NCI-H345 treated with DMSO at 0.1 percent for 48 hours (cell line): ENCODE measurements around the gene FUT4.
"Not testable (repeated sequence)": the region's sequence is repeated elsewhere in the genome, so short reads cannot be mapped to it uniquely, and the experiment has no call there.

ENCODE experiments used
- DNase-seq: peaks from one replicate; lab custom pipeline; 2025; ENCODE audit not compliant: unreplicated experiment; lab: John Stamatoyannopoulos, UW

The FUT4 gene

DNA sequence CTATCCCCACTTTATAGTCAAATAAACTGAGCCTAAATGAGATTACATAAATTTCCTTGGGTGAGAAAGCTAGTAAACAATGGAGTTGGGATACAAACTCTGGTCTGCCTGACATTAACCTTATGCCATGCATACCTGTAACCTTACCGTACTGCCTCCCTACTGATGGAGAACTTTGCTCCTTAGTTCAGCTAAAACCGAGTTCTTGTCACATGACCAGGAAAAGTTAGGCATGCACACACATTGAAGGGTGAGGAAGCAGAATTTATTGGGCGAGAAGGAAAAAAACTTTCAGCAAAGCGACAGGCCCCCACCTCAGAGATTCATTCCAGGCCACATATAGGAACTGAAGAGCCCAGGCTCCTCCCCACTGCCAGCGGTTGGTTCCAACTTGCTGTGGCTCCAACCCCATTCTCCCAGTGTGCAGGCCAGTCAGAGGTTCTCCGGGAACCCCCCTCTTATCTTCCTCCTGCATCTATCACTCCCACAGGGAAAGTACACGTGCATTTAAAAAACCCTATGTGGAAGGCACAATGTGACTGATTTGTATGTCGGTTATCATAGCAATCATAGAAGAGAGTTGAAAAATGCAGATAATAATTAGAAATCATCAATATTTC is 20.2 kb downstream of the FUT4 start:
- DNase-seq = no peak

DNA sequence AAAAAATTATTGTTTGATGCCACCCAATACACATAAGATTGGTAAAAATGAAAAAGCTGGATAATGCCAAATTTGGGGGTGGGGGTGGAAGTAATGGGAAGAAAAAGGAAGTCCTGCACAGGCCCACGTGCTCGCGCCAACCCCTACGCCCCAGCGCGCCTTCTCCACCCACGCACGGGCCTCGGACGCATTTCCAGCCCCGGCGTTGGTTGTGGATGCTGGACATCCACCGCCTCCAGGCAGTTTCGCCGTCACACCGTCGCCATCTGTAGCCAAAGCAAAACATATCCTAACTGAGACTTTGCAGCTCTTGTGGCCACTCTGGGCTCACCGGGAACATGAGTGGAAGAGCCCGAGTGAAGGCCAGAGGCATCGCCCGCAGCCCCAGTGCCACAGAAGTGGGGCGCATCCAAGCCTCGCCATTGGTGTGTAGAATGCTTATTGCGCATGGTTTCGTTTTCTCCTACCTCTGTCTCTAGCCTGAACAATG is 23.5 kb downstream of the FUT4 start, which contains the start of gene PIWIL4:
Gene PIWIL4 (plus strand): TSS at position 188 of the 490 bp plus-strand sequence. CDS start 151 bp downstream, at position 339.
- no peak for DNase-seq

DNA sequence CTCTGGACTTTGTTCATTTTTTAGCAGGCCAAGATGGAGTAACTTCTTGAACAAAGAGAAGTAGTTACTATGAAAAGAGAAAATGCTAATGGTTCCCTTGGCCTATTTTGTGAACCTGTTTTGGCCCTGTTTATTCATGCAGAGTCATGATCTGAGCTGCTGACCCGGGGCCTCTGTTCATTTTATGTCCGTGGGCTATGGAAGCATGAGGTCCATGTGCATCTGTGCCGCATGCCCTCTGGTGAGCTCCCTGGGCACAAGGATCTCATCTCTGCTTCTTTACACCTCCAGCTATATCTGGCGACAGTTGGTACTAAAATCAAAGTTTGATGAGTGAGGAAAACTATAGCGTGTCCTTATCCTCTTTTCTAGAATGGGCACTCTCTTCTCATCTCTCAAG is 24.5 kb downstream of the FUT4 start:
- no peak for DNase-seq

DNA sequence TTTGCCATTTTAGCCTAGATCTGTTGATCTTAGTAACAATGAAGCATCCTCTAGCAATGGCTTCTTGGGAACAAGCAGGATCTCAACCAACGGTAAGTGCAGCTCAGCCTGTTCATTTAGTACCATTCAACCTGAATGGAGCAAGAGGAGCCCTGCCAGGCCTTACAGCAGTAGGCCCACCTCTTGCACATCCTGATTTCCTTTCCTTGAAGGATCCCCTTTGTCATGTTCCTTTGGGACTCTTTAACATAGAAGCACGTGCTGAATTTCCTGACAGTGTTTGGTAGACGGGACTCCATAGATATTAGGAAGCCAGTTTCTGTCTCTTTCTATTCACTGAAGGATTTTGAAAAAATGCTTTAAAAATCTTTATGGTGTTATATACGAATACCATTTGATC is 25.0 kb downstream of the FUT4 start:
- no peak for DNase-seq

DNA sequence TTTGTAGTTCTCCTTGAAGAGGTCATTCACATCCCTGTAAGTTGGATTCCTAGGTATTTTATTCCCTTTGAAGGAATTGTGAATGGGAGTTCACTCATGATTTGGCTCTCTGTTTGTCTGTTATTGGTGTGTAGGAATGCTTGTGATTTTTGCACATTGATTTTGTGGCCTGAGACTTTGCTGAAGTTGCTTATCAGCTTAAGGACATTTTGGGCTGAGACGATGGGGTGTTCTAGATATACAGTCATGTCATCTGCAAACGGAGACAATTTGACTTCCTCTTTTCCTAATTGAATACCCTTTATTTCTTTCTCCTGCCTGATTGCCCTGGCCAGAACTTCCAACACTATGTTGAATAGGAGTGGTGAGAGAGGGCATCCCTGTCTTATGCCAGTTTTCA is 29.3 kb downstream of the FUT4 start:
- not testable (repeated sequence) for DNase-seq

DNA sequence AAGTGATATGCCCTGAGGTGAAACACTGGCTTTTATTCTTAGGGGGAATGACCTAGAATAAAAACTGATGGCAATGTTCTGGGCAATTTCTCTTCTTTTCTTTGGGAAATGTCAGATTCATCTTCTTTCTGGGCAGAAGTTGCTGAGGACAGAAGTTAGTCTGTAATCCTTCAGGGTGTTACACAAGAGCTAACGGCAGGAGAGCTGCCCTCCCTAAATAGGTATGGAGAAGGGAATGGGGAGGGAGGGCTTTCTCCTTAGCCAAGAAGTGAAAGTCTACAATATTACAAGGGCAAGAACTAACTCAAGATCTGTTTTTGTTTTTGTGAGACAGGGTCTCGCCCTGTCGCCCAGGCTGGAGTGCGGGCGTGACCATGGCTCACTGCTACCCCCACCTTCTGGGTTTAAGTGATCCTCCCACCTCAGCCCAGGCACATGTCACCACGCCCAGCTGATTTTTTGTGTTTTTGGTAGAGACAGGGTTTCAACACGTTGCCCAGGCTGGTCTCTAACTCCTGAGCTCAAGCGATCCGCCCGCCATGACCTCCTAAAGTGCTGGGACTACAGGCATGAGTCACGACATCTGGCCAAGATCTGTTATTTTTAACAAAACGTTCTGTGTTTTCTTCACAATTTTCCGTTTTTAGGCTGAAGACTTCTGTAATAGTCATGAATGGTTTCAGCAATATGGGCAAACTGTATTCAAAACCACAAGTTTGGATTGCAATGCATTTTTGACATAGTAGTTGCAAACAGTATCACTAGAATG is 30.7 kb downstream of the FUT4 start:
- DNase-seq = no peak

DNA sequence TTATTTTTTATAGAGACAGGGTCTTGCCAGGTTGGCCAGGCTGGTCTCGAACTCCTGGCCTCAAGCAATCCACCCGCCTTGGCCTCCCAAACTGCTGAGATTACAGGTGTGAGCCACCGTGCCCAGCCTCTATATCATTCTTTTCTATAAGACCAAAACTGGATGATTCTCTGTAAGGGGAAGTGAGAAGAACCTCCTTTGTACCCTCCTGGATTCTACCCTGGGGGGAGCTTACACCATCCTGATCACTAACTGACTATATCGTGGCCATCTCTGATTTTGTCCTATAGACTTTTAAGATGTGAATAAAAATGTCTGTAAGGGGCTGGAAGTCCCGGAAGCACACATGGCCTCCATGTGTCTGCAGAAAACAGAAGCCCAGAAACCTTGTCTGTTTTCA is 32.6 kb downstream of the FUT4 start:
- no peak for DNase-seq

DNA sequence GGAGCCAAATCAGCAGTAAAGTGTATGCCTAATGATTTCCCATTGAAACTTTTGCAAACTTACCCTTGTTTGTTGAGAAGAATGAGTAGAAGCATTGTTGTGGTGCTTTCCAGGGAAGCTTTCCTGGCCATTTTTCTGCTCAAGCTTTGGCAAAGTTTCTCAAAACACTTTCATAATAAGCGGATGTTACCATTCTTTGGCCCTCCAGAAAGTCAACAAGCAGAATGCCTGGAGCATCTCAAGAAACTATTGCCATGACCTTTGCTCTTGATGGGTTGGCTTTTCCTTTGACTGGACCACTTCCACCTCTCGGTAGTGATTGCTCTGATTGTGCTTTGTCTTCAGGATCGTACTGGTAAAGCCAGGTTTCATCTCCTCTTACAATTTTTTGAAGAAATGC is 34.1 kb downstream of the FUT4 start:
- DNase-seq = no peak

DNA sequence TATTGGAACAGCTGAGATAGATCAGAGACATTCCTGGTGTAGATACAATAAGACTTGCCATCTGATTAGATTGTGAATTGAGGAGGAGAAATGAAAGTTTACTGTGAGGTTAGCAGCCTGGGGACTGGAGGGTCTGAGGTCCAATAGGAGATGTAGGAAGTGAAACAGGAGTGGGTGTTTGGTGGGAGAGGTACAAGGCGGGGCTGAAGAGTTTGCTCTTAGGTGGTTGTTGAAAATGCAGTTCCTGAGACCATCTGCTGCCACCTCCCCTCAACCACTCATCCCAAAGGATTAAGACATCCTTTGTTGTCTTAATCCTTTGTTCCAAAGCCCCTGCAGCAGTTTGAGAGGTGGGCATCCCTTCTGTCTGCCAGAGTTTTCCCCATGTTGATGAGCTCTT is 38.2 kb downstream of the FUT4 start:
- no peak for DNase-seq

DNA sequence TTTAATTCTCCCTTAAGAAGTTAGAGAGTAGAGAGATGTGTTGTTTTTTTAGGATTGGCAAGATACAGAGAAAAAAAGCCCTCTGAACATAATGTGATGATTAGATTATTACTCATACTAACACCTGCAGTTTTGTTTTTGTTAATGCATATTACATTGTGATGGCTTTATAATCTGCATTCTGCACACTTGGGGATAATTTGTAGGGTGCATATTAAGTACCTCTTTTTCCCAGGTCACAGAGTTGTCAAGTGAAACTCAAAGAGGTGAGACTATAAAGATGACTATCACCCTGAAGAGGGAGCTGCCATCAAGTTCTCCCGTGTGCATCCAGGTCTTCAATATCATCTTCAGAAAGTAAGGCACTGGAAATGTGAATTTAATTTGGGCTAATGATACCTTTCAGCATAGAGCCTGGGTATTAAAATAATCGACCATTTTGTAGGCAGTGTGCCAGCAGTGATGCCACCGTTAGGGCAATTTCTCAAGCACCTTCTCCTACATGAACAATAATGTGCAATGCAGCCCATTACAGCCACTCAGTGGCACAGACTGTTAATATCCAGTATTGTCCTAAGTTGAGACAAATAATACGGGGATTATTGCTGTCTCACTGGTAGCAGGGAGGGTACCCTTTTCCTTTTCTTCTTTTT is 39.6 kb downstream of the FUT4 start:
- no peak for DNase-seq

DNA sequence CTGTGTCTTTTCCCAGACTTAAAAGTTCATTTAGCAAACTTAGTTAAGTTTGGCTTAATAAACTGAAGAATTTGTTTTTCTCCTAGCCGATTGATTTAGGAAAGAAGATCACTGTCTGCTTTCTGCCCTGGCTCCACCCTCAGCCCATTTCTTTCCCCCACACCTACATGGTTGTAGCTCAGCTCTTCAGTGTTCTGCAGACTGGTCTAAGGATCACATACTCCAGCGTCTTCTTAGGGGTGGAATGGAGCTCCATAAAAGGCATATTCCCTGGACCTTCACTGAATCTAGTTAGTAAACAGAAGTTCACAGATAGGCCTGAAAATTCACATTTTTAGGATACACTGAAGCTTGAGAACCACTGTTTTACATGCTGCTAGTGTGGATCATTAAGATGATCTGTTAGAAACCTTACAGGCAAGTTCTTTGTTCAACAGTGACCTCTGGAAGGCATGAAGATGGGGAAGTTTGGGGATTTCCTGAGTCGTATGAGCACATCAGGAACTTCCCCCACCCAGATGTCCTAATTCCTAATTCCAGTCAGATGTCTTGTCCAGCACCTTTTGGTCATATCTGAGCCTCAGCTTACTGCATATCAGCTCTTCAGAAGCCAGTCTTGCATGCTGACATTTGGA is 40.3 kb downstream of the FUT4 start:
- no peak for DNase-seq

DNA sequence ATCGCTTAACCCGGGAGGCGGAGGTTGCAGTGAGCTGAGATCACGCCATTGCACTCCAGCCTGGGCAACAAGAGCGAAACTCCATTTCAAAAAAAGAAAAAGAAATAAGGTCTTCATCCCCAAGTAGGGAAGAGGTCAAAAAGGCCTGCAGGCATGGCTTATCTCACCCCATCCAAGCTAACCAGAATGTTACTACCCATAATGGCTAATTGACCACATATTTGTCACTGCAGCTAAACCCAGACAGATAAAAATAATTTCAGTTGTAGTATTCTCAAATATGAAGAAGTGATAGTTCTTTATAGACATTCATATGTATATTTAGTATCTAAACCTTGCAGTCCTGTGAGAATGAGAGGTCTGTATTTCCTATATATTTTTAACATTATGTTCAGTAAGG is 41.3 kb downstream of the FUT4 start:
- no peak for DNase-seq

DNA sequence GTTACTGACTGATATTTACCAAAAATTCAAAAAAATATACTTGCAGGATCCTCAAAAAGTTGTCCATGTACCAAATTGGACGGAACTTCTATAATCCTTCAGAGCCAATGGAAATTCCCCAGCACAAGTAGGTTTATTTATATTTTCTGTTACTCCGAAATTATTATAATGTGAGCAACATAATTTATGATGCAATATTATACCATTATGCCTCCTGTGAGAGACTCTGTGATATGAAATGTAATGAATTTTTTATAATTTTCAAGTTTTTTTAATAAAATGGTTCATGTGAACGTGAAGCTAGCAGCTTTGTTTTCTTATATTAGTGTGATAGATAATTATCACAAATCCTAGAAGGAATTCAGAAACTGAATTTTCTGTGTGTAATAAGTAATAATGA is 41.7 kb downstream of the FUT4 start:
- no peak for DNase-seq

DNA sequence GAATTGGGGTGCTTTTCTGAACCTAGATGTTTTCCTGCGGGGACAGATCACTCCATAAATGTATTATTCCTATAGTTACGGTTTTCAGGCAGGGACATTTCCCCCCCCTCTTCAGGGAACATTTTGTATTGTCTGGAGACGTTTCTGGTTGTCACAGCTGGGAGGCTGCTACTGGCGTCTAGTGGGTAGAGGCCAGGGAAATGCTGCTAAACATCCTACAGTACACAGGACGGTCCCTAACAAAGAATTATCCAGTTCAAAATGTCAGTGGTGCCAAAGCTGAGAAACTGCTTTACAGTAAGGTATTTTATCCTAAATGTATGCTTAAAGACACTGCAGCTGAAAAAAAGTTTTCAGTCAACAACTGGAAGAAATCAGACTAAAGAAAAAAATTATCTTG is 42.8 kb downstream of the FUT4 start:
- no peak for DNase-seq

DNA sequence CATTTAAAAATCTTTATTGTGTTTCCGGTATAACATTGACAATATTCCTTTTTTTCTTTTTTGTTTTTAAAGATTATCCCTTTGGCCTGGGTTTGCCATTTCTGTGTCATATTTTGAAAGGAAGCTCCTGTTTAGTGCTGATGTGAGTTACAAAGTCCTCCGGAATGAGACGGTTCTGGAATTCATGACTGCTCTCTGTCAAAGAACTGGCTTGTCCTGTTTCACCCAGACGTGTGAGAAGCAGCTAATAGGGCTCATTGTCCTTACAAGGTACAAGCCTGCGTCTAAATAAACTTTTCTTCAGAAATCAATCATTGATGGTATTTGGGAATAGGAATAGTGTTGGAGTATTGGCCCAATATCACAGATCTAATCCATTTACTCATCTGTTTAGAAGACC is 43.3 kb downstream of the FUT4 start:
- DNase-seq = no peak

DNA sequence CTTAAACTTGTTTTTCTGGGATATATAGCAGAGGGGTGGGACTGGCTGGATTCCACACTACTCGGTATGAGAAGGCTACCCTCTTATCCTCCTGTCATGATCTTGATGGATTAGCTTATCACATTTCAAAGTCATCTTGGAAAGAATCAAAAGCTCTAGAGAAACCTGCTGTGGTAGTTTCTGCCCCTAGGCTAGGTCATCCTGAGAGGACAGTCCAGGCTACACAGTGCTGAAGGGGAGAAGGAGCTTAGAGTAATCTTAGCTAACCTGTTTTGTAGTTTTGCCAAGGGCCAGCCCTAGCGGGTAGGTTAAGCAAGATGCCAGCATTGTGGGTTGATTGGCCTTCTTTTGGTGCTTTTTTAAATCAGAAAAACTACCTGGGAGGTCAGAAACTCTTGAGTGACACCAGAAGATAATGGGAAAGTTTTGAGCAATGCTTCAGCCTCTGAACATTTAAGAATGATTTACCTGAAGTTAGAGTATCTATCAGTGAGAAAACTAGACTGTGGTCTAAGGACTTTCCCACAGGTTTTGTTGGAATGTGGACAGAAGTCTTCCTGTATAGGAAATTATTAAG is 44.7 kb downstream of the FUT4 start:
- no peak for DNase-seq

DNA sequence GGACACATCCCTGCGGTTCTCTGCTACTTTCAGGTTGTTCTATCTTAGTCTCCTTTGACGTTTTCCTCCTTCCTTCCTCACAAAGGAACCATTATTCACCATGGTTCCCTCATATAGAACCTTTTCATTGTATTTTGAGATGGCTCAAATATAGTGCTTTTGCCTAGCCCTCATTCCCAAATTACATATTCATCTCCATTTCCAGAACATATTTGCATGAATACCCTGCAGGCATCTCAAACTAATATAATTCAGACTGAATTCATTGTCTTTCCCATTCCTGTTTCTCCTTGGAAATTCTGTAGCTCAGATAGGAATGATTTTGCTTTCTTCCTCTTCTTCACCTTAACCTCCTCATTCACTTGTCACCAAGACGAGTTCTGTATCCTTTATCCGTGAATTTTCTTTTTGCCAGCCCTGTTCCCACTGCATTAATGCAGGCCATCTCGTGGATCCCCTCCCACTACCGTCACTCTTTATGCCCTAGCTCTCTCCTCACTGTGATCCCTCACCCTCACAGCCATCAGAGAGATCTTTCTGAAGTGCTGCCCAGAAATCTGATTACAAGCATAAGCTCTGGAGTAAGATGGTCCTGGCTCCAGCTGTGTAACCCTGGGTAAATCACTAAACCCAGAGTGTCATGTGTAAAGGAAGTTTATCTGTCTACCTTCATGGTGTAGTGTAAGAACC is 46.8 kb downstream of the FUT4 start:
- no peak for DNase-seq

DNA sequence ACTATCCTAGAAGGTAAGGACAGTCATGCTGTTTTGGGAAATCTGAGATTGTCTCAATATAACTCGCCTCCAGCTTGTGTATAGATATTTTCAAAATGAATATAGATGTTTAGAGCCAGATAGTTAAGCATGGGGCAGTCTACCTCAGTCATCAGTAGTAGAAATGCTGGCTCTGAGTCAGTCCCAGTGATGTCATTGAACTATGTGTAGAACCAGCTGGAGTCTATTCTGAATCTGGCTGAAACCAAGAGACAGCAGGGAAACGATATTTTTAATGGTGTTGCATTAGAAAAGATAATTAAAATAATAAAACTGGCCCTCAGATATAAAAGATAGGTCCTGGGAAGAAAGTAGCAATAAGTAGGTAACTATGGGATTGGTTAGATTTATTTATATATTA is 49.3 kb downstream of the FUT4 start:
- DNase-seq = no peak

DNA sequence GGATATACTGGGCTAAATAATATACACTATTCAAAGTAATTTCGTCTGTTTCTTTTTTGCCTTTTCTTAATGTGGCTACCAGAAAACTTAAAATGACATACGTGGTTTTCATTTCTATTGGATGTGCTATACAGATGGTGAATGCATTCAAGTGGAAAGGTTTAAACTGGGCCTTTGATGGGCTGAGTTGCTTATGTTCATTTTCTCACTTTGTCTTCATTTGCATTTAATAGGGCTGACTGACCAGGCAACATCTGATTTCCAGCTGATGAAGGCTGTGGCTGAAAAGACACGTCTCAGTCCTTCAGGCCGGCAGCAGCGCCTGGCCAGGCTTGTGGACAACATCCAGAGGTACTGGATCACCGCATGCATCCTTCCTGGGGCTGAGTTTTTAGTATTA is 51.4 kb downstream of the FUT4 start:
- DNase-seq = no peak

DNA sequence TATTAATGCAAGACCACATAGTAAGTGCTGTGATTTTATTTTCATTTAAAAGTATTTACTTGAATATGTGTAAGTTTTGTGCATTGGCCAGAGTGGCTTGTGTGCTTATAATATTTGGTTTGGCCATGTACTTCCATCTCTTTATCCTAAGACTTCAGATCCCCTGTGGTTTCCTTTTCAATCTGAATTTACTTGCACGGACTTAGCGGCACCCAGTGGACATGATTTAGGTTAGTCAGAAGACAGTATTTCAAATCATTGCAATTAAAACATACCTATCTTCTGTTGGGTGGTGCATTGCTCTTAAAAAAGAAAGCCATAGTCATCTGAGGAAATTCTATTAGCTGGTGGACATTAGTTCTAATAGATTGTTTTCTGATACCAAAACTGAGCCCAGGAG is 54.2 kb downstream of the FUT4 start:
- no peak for DNase-seq
